VCaP (cell line): ENCODE measurements around the gene SDK1.

Source experiments
- H3K27ac ChIP-seq: fragments of 450-650 bp; 2 replicates; pipeline ENCODE4 v1.5.1; 2017
- TF ChIP-seq, protein P1 (sequence below): fragments of 450-650 bp; conservative IDR thresholded peaks from 2 replicates; pipeline ENCODE4 v1.5.1; 2017; ENCODE audit warnings: mild to moderate bottlenecking, moderate library complexity

SDK1 gene

DNA sequence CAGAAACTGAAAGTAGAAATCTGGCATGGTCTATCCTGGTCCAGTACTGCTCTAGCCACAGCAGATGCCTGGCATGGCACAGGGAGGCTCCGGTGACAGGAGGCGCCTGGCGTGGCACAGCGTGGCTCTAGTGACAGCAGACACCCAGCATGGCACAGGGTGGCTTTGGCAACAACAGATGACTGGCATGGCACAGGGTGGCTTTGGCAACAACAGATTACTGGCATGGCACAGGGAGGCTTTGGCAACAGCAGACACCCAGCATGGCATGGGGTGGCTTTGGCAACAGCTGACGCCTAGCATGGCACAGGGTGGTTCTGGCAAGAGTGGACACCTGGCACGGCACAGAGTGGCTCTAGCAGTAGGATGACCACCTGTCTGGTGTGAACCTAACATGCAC is 900.5 kb downstream of the SDK1 start:
- TF ChIP-seq, protein P1, sequence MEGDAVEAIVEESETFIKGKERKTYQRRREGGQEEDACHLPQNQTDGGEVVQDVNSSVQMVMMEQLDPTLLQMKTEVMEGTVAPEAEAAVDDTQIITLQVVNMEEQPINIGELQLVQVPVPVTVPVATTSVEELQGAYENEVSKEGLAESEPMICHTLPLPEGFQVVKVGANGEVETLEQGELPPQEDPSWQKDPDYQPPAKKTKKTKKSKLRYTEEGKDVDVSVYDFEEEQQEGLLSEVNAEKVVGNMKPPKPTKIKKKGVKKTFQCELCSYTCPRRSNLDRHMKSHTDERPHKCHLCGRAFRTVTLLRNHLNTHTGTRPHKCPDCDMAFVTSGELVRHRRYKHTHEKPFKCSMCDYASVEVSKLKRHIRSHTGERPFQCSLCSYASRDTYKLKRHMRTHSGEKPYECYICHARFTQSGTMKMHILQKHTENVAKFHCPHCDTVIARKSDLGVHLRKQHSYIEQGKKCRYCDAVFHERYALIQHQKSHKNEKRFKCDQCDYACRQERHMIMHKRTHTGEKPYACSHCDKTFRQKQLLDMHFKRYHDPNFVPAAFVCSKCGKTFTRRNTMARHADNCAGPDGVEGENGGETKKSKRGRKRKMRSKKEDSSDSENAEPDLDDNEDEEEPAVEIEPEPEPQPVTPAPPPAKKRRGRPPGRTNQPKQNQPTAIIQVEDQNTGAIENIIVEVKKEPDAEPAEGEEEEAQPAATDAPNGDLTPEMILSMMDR, result no peak
- no peak overlapping the region for H3K27ac ChIP-seq

DNA sequence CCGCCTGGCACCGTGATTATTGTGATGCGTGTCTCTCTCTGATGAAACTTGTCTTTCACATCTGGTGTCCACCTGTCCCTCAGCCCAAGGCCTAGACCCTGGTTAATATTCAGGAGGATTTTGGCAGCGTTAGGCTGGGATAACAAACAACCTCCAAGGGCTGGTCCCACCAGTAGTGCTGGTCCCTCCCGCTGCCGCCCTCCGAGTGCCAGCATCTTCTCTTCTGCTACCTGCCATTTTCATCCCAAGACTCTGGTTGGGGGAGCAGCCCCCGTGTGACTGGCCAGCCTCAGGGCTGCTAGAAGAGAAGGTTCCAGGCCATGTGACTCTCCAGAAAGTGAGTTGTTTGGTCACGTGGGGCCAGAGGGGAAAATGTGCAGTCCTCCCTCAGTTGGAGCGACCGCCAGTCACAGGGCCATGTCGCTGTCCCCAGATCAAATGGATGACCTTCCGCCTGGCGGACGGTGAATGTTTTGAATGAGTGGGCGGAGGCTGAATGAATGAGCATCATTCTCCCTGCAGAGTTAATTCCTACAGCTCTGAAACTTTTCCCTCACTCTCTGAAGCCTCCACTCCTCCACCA is 901.2 kb downstream of the SDK1 start:
- TF ChIP-seq, protein P1, result no peak
- H3K27ac ChIP-seq, result no peak overlapping the region

DNA sequence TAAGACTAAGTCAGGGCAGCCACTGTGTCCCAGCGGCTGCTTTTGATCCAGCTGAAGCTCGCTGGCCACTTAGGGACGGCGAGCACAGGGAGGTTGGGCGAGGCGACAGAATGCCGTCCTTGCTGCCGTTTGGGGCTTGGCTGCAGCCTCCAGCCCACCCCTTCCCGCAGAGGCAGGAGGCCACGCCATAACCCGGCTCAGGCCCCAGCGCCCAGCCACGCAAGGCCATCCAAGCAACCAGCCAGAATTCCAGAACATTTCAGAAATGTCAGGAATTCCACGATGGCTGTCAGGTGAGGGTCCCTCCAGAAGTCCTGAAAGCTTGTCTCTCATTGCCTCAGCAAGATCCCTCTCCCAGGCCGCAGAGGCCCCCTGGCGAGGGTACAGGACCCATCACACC is 901.9 kb downstream of the SDK1 start:
- H3K27ac ChIP-seq, result no peak overlapping the region
- TF ChIP-seq, protein P1, result no peak

DNA sequence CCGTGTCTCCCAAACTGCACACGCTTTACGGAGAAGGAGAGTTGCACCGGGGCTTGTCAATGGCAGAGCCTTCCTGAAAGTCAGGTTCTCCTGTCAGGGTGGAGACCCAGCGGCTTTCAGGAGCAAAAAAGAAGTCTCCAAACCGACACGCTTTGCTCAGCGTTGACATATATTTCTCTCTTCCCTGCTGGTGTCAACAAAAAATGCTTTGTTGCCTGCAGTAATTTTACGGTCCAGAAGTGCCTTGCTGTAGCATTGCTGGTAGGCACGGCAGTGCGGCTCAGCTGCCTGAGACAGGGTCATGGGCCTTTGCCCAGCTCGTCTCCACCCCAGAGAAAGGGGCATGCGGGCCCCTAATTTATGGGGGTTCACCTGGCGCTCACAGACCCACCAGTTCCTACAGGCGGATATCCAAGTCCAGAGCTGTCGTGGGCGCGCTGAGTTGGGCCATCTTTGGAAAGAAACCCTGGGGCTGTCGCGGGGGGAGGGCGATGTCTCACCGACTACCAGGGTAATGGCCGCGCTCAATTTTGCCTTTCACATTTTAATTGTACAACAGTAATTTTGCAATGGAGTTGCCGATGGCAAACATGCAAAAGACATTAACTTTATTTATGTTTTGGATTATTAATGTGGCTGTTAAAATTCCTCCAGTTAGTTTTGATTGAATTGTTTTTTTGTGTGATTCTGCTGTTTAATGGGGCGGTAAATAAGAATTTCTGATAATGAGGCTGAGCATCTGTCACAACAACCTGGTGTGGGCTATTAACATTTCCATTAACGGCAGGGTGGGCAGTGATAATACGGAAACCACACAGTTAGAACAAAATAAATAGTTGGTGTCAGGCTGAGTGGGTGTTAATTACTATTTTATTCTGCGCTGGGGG is 902.8 kb downstream of the SDK1 start:
- TF ChIP-seq, protein P1, result no peak

DNA sequence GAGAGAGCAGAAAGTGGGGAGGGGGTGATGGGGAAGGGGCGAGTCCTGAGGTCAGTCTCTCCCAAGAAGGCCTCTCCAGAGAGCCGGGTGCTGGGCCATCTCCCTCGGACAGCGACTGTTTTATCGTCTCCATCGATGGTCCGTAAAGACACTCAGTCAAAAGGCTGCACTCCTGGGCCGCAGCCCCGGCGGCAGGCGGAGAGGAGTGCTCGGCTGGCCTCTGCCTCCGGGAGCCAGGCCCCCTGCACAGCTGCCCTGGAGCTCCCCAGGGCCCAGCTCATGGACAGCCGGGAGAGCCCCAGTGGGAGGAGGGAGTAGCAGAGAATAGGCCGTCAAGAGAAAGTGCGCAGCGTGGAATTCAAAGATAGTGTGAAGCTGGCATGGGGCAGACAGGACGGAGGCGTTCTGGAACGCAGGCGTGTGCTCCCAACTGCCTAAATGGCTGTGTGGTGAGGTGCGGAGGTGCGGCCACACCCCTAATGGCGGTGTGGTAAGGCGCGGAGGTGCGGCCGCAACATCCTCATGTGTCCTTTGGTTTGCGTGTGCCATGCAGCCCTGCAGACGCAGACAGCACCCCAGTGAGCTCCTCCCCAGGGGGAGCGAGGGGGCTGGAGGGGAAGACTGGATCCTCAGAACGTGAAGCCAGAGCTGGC is 903.6 kb downstream of the SDK1 start:
- no peak overlapping the region for H3K27ac ChIP-seq
- TF ChIP-seq, protein P1, result no peak

More for the DNA sequence above, 902.8 kb downstream of the SDK1 start:
- H3K27ac ChIP-seq, result no peak overlapping the region

DNA sequence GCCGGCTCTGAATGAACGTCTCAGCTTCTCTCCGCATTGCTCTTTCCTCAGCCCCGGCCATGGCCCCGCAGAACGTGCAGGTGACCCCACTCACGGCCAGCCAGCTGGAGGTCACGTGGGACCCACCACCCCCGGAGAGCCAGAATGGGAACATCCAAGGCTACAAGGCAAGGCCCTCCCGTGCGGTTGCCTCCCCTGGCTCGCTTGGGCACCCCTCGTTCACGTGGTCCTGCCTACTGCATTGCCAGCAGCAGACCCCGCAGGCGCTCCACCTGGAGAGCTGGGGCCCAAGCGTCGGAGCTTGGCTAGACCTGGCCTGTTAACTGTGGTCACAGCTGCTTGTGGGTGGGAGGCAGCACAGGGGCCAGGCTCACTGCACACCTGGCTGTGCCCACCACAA is 904.8 kb downstream of the SDK1 start:
- TF ChIP-seq, protein P1, result no peak
- no peak overlapping the region for H3K27ac ChIP-seq

DNA sequence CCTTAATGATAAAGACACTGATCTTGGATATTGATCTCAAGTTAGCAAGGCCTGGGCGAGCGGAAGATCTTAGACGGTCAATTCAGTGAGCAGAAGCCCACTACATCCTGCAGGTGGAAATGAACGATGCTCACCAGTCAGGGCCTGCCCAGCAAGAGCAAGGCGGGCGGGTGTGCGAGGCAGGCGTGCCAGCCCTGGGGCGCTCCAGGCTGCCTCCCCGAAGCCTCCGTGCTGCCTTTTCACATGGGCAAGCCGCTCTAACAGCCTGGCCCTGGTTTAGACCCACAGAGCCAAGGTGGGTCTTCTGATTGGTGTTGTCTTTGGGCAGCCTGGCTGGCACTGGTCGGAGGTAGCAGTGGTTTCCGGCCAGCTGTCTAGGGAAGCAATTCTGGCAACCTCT is 906.0 kb downstream of the SDK1 start:
- TF ChIP-seq, protein P1, result no peak
- H3K27ac ChIP-seq, result no peak overlapping the region
